GM12878 (cell line): Measurements from ENCODE around the gene GBP5. TPM values are rescaled to one million over a fixed set of nuclear protein-coding genes. Genes with fewer than 3 reads are reported as not detected.

ENCODE experiments used
- ATAC-seq: fragments of 200-7000 bp; cut with Tn5 transposase; 3 replicates; pipeline ENCODE4 v1.9.1; 2020; ENCODE audit warnings: mild to moderate bottlenecking, moderate library complexity
- BruUV-seq: library from RNA; stranded (reverse); fragments of 400-500 nt; replicated peaks from 2 replicates; lab custom pipeline; 2021; lab: Mats Ljungman, UMichigan
- CTCF ChIA-PET: fragments of 300-600 bp; sonication (Branson Sonifier 250); formaldehyde crosslinking; extraction: SDS; loops from one replicate; lab custom pipeline; 2021; ENCODE audit warnings: inconsistent platforms; lab: Yijun Ruan, JAX
- POLR2A ChIA-PET: fragments of 350-600 bp; formaldehyde crosslinking; extraction: SDS; loops from one replicate; lab custom pipeline; 2021; ENCODE audit warnings: inconsistent platforms; lab: Charles Lee
- RAD21 ChIA-PET: fragments of 300-600 bp; sonication (Branson Sonifier 250); formaldehyde crosslinking; loops from one replicate; lab custom pipeline; 2023; ENCODE audit warnings: antibody characterized with exemption; ENCODE audit not compliant: unreplicated experiment; lab: Charles Lee
- SMC1A ChIA-PET: fragments of 300-600 bp; sonication (Branson Sonifier 250); formaldehyde crosslinking; loops from one replicate; lab custom pipeline; 2023; ENCODE audit not compliant: unreplicated experiment, uncharacterized antibody; lab: Charles Lee
- DNase-seq: peaks from one replicate; pipeline ENCODE4 v3.0.0-alpha.2; 2011; ENCODE audit warnings: low read depth, low spot score
- FAIRE-seq: peaks from 3 replicates; lab custom pipeline; 2011; peaks lifted over from hg19 to GRCh38; lab: Jason Lieb, UNC
- H2AFZ ChIP-seq: 2 replicates; pipeline ENCODE4 v1.6.0; 2011; ENCODE audit warnings: low read depth, low read length, control low read depth; ENCODE audit not compliant: control insufficient read depth
- H3K27ac ChIP-seq: 2 replicates; pipeline ENCODE4 v1.5.1; 2011; ENCODE audit warnings: control low read depth; ENCODE audit not compliant: control insufficient read depth, insufficient read depth
- H3K27me3 ChIP-seq, 2 experiments: replicated peaks in 1 of 2; 2 replicates each; pipeline versions ENCODE4 v1.6.0 to v1.6.1; 2011; ENCODE audit warnings: low read length in 1 of 2; ENCODE audit not compliant: control insufficient read depth in 2 of 2, insufficient read depth in 2 of 2
- H3K36me3 ChIP-seq, 2 experiments: 2 replicates each; pipeline ENCODE4 v1.5.1; 2011; ENCODE audit warnings: low read length in 1 of 2; ENCODE audit not compliant: control insufficient read depth in 2 of 2, insufficient read depth in 2 of 2
- H3K4me1 ChIP-seq: 2 replicates; pipeline ENCODE4 v1.6.1; 2011; ENCODE audit warnings: mild to moderate bottlenecking, low read length, moderate library complexity, mixed read lengths; ENCODE audit not compliant: control insufficient read depth, insufficient read depth
- H3K4me2 ChIP-seq: 2 replicates; pipeline ENCODE4 v1.6.0; 2011; ENCODE audit warnings: control low read depth; ENCODE audit not compliant: control insufficient read depth, insufficient read depth
- H3K4me3 ChIP-seq: fragments of 200-600 bp; sonication (generic); 2 replicates; pipeline ENCODE4 v1.5.1; 2016
- H3K79me2 ChIP-seq: 2 replicates; pipeline ENCODE4 v1.6.0; 2011; ENCODE audit warnings: low read length; ENCODE audit not compliant: control insufficient read depth, insufficient read depth
- H3K9ac ChIP-seq: 2 replicates; pipeline ENCODE4 v1.8.0; 2011; ENCODE audit warnings: low read length, control low read depth, mixed read lengths; ENCODE audit not compliant: control insufficient read depth, insufficient read depth
- H3K9me3 ChIP-seq: replicated peaks from 3 replicates; pipeline ENCODE4 v1.5.1; 2011; ENCODE audit warnings: mild to moderate bottlenecking, low read length; ENCODE audit not compliant: control insufficient read depth, insufficient read depth
- H4K20me1 ChIP-seq: 2 replicates; pipeline ENCODE4 v1.6.0; 2011; ENCODE audit not compliant: control insufficient read depth, insufficient read depth
- IKZF1 ChIP-seq: fragments of 450-650 bp; conservative IDR thresholded peaks from 2 replicates; pipeline ENCODE4 v1.6.1; 2017; ENCODE audit warnings: antibody characterized with exemption, mild to moderate bottlenecking
- IRF3 ChIP-seq: fragments of 450-650 bp; IDR thresholded peaks from 2 replicates; pipeline ENCODE4 v1.6.1; 2014; ENCODE audit warnings: mild to moderate bottlenecking
- RAD51 ChIP-seq: fragments of 450-650 bp; IDR thresholded peaks from 2 replicates; pipeline ENCODE4 v1.6.1; 2016; ENCODE audit warnings: moderate library complexity, mild to moderate bottlenecking, inconsistent platforms
- RUNX3 ChIP-seq: IDR thresholded peaks from 2 replicates; pipeline ENCODE4 v1.6.1; 2012; ENCODE audit warnings: low read length, inconsistent platforms
- SKIL ChIP-seq: fragments of 450-650 bp; IDR thresholded peaks from 2 replicates; pipeline ENCODE4 v1.6.1; 2017; ENCODE audit warnings: mild to moderate bottlenecking, low read depth, inconsistent platforms; ENCODE audit not compliant: poor library complexity, severe bottlenecking
- SP1 ChIP-seq: IDR thresholded peaks from one replicate; pipeline ENCODE4 v1.6.1; 2011; ENCODE audit warnings: low read depth, low read length
- YY1 ChIP-seq: IDR thresholded peaks from 2 replicates; pipeline ENCODE4 v1.6.1; 2011; ENCODE audit warnings: low read depth, mild to moderate bottlenecking, low read length
- ZNF207 ChIP-seq: fragments of 450-650 bp; IDR thresholded peaks from 2 replicates; pipeline ENCODE4 v1.6.1; 2014; ENCODE audit warnings: antibody characterized with exemption, mild to moderate bottlenecking, borderline replicate concordance
- ZZZ3 ChIP-seq: IDR thresholded peaks from 2 replicates; pipeline ENCODE4 v1.6.1; 2011; ENCODE audit warnings: low read depth; ENCODE audit not compliant: control insufficient read depth, insufficient read length
- WGBS: methylation state at CpG from one replicate; pipeline ENCODE4 v1.1.6; 2016; ENCODE audit warnings: low lambda C conversion rate; ENCODE audit not compliant: insufficient replicate concordance, insufficient coverage; ENCODE audit errors: missing lambda C conversion rate; 5-methylcytosine and 5-hydroxymethylcytosine counted together
- in situ Hi-C: fragments of 300-500 bp; cut with MboI; formaldehyde crosslinking; loops from 9 replicates; pipeline ENCODE4 v1.14.3; 2018; ENCODE audit warnings: mixed read lengths
- intact Hi-C: fragments of 100-400 bp; cut with micrococcal nuclease; formaldehyde crosslinking; loops from one replicate; pipeline ENCODE4 v1.14.2; 2022; ENCODE audit not compliant: unreplicated experiment
- polyA plus RNA-seq, 11 experiments: library from polyadenylated mRNA; depleted of rRNA in 4 of 11; unstranded in 6 of 11; stranded (reverse) in 5 of 11; fragments of >200 nt; fragmentation: Nextera tagmentation in 4 of 11; fragmentation: Illumina TruSeq in 1 of 11; extraction: Ambion mirVana in 4 of 11; extraction: Trizol in 1 of 11; gene quantifications; 1 replicate in 1 of 11; 2 replicates in 10 of 11; pipeline versions ENCODE4 v1.2.1 to v1.2.3, GENCODE V29; 2011 to 2016; ENCODE audit warnings: inconsistent platforms in 2 of 11, missing spikeins in 2 of 11, low read depth in 1 of 11
- total RNA-seq, 4 experiments: library from RNA; depleted of rRNA in 3 of 4; stranded (reverse); fragments of >200 nt in 3 of 4; fragmentation: Illumina TruSeq in 1 of 4; extraction: Trizol in 1 of 4; gene quantifications; 2 replicates each; pipeline versions ENCODE4 v1.2.1 to v1.2.3, GENCODE V29; 2013 to 2021

Gene GBP5
- total and polyA plus RNA-seq, 10 of the 15 experiments (the other 5 are each of a cell fraction or from before 2014, with no cell fraction given): 0.17 to 1.0 (median 0.42) TPM

GRCh38 chr1:89273324-89273778 lies 691 bp upstream of the GBP5 start:
- RAD21 ChIA-PET: interaction anchor here (5.5 kb wide), 1 partner anchor 188 kb away, joined by 31 read pairs; no protein-coding TSS in a partner anchor
- Histone ChIP-seq H3K4me2 (no peak overlapping the region), H3K4me1 (no peaks in the 10 kb centered on the region), H3K36me3 (no peaks in the 10 kb centered on the region), H4K20me1 (no peaks in the 10 kb centered on the region), H2AFZ (no peak overlapping the region), H3K9ac (no peak overlapping the region), H3K9me3 (no peaks in the 10 kb centered on the region; the same call in 2 of the 3 replicates), H3K27ac (no peak overlapping the region), H3K4me3 (no peak overlapping the region), H3K27me3 (no peaks in the 10 kb centered on the region), H3K79me2 (no peaks in the 10 kb centered on the region)
- intact Hi-C loops (no loop called here), in situ Hi-C loops (no loop called here)
- TF ChIP-seq RAD51: no peak
- no peak for TF ChIP-seq ZZZ3
- ATAC-seq (no peak), FAIRE-seq (no peak), DNase-seq (no peak)
- CTCF ChIA-PET: interaction anchor here (0.8 to 2.3 kb wide), 5 partner anchors 13 to 272 kb away, joined by 3 to 9 read pairs (median 4); no protein-coding TSS in a partner anchor
- 87% methylated on average over 13 of the region's 13 CpGs for WGBS
- SMC1A ChIA-PET: interaction anchor here (0.8 to 2.6 kb wide), 3 partner anchors 75 to 188 kb away, joined by 3 to 8 read pairs (median 5); partner anchors contain the start of genes GBP4 and GBP6
- POLR2A ChIA-PET: no interaction called here
- BruUV-seq: no TSS peak

- Histone ChIP-seq H3K27me3 (no peaks in the 10 kb centered on the region), H3K9ac (no peak overlapping the region), H4K20me1 (no peaks in the 10 kb centered on the region), H3K27ac (no peak overlapping the region), H2AFZ (no peak overlapping the region), H3K9me3 (no peaks in the 10 kb centered on the region; the same call in 2 of the 3 replicates), H3K36me3 (no peaks in the 10 kb centered on the region), H3K4me2 (no peak overlapping the region; the same call in 1 of the 2 replicates), H3K4me3 (no peak overlapping the region), H3K4me1 (no peaks in the 10 kb centered on the region), H3K79me2 (no peaks in the 10 kb centered on the region)
- FAIRE-seq: no peak
- no peak for ATAC-seq
- 63% methylated on average over 3 of the region's 3 CpGs for WGBS
- intact Hi-C loops: no loop called here
- ChIA-PET CTCF (interaction anchor here (0.6 to 2.3 kb wide), 4 partner anchors 15 to 186 kb away, joined by 3 to 9 read pairs (median 4); no protein-coding TSS in a partner anchor), RAD21 (no interaction called here), SMC1A (interaction anchor here (0.6 to 1.4 kb wide), 5 partner anchors 11 to 137 kb away, joined by 3 to 5 read pairs (median 4); no protein-coding TSS in a partner anchor), POLR2A (no interaction called here)
- BruUV-seq: no TSS peak
- in situ Hi-C loops: no loop called here
- DNase-seq: no peak
- TF ChIP-seq SP1 (no peak), YY1 (no peak), RAD51 (no peak), ZNF207 (no peak), IRF3 (no peak), SKIL (no peak), IKZF1 (no peak), RUNX3 (no peak)
These were observed 1.2 kb downstream of the GBP5 start for GRCh38 chr1:89271341-89272015.
